ENCODE data around the gene ATP8A2. TPM values are rescaled to one million over a fixed set of nuclear protein-coding genes. Genes with fewer than 3 reads are reported as not detected.

ATP8A2 gene
- total RNA-seq, 4 donors from 2014 or later: 0.20 to 1.1 (median 0.59) TPM

DNA sequence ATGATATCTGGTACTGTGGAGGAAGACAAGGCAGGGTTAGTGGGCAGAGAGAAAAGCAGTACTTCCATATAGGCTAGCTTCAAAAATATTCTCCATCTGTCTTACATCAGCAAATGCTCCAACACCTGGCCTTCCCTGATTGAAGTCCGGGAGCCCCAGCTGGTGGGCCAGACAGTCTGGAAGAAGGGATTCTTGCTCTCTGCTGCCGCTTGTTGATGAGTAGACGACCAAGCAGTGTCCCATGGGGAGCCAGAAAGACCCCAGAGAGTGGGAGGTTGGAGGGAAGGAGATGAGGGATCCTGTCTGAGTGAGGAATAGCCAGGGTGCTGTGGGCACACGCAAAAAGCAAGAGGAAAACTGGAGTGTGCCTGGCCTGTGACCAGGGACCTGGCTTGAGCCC lies 95.1 kb downstream of the ATP8A2 start:
- Histone ChIP-seq H3K36me3 (no peaks in the 10 kb centered on the region), H3K4me1 (no peaks in the 10 kb centered on the region), H3K4me3 (no peak overlapping the region), H3K9me3 (no peaks in the 10 kb centered on the region), H3K27me3 (peaks cover 26% of the 10 kb centered on the region), H3K27ac (no peak overlapping the region)
- in situ Hi-C loops (cut with MboI; ENCODE audit: low pct_ligation_motif_present in 1 of 4, low pct_unique_long_range_greater_than_20kb in 1 of 4, low sequenced_read_pairs in 3 of 4): no loop called here
- TF ChIP-seq CTCF (IDR thresholded peaks at IDR 0.05) (no peak), EP300 (IDR thresholded peaks at IDR 0.05; ENCODE audit: low read depth) (no peak), POLR2A (IDR thresholded peaks at IDR 0.05) (no peak), POLR2AphosphoS5 (IDR thresholded peaks at IDR 0.05) (no peak)
- intact Hi-C loops (cut with DNase I; ENCODE audit: low total_unique reads): no loop called here
- no peak for DNase-seq
- WGBS, 2 donors (ENCODE audit: low coverage in 1 of 2): 73 to 83% methylated on average over 1 to 4 of the region's 4 CpGs

DNA sequence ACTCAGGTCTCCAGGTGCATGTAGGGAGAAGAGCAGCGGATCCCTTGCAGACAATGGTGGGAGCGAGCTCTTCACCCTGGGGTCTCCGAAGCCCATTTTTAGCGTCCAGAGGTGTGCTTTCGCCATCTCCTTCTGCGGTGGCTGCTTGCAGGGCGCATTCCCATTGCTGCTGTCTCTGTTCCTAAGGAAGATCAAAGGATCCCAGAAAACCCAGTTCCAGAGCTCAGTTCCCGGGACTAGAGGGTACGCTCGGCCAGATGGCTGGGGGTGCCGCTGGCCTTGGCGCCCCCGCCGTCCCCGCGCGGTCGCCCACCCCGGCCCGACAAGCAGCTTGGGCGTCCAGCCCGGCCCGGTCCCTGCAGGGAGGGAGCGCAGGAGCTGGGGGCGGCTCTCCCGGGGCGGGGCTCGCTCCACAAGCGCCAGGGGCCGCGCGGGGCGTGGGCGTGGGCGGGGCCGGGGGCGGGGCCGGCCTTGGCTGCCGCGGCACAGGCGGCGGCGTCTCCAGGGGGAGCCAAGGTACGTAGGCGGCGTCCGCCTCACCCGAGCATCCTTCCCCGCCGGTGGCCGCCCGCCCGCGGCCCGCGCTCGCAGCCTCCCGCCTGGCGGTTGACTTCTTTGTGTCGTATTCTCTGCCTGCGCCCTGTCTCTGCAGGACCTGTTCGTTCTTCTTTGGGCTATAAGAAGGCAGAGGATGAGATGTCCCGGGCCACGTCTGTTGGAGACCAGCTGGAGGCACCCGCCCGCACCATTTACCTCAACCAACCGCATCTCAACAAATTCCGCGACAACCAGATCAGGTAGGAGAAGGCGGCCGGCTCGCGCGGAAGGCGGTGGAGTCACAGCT lies 96.8 kb downstream of the ATP8A2 start:
- Histone ChIP-seq H3K27ac (no peak overlapping the region), H3K4me3 (no peak overlapping the region), H3K27me3 (peaks cover 26% of the 10 kb centered on the region), H3K36me3 (no peaks in the 10 kb centered on the region), H3K9me3 (no peaks in the 10 kb centered on the region), H3K4me1 (no peaks in the 10 kb centered on the region)
- DNase-seq: no peak
- in situ Hi-C loops (cut with MboI; ENCODE audit: low pct_ligation_motif_present in 1 of 4, low pct_unique_long_range_greater_than_20kb in 1 of 4, low sequenced_read_pairs in 3 of 4): no loop called here
- TF ChIP-seq CTCF (IDR thresholded peaks at IDR 0.05): no peak
- no peak for TF ChIP-seq POLR2A (IDR thresholded peaks at IDR 0.05)
- no peak for TF ChIP-seq POLR2AphosphoS5 (IDR thresholded peaks at IDR 0.05)
- no peak for TF ChIP-seq EP300 (IDR thresholded peaks at IDR 0.05; ENCODE audit: low read depth)
- WGBS, 2 donors (ENCODE audit: low coverage in 1 of 2): 30% methylated on average over 51 of the region's 75 CpGs; no CpG with 5 or more reads in 1 of the 2 donors
- intact Hi-C loops (cut with DNase I; ENCODE audit: low total_unique reads): no loop called here

DNA sequence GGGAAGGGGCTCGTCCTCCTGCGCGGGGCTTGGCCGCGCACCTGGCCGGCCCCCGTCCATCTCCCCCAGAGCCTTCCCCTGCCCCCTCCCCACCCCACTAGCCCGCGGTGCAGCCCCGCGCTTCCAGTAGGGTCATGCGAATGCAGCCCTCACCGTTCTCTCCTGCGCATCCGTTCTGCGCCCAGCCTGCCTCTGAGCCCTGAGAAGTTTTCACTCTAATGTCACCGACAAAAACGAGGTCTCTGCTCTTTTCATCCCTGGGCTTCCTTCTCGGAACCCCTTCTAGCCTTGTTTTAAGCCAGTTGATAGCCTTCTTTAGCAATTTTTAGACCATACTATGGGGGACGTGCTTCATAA lies 97.4 kb downstream of the ATP8A2 start:
- intact Hi-C loops (cut with DNase I; ENCODE audit: low total_unique reads) (no loop called here), in situ Hi-C loops (cut with MboI; ENCODE audit: low pct_ligation_motif_present in 1 of 4, low pct_unique_long_range_greater_than_20kb in 1 of 4, low sequenced_read_pairs in 3 of 4) (no loop called here)
- no peaks in the 10 kb centered on the region for H3K36me3 ChIP-seq
- H3K27me3 ChIP-seq: peaks cover 26% of the 10 kb centered on the region
- TF ChIP-seq CTCF (IDR thresholded peaks at IDR 0.05) (no peak), POLR2A (IDR thresholded peaks at IDR 0.05) (no peak), EP300 (IDR thresholded peaks at IDR 0.05; ENCODE audit: low read depth) (no peak), POLR2AphosphoS5 (IDR thresholded peaks at IDR 0.05) (no peak)
- no peak overlapping the region for H3K27ac ChIP-seq
- no peak for DNase-seq
- H3K9me3 ChIP-seq: no peaks in the 10 kb centered on the region
- H3K4me3 ChIP-seq: no peak overlapping the region
- H3K4me1 ChIP-seq: no peaks in the 10 kb centered on the region
- WGBS, 2 donors (ENCODE audit: low coverage in 1 of 2): 30 to 56% methylated on average over 3 to 19 of the region's 20 CpGs

DNA sequence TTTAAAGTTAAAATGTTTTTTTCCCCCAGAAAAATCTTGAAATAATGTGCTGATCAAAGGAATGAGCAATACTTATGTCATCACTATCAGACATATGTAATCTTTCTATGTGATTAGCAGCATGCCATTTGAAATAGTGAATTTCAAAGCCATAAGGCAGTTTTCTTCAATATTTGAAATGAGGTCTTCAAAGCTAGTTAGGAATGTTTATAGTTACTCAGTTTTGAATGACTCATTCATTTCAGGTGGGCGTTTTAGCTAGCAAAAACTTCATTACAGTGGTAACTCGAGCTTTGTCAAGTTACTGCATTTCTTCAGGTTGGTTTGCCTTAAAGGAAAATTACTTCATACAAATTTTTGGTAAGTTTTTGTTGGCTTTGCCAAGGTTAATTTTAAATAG lies 102.1 kb downstream of the ATP8A2 start:
- 0 to 36% methylated on average over 1 to 2 of the region's 2 CpGs for WGBS, 2 donors (ENCODE audit: low coverage in 1 of 2)
- in situ Hi-C loops (cut with MboI; ENCODE audit: low pct_ligation_motif_present in 1 of 4, low pct_unique_long_range_greater_than_20kb in 1 of 4, low sequenced_read_pairs in 3 of 4) (no loop called here), intact Hi-C loops (cut with DNase I; ENCODE audit: low total_unique reads) (no loop called here)
- no peaks in the 10 kb centered on the region for H3K36me3 ChIP-seq
- no peaks in the 10 kb centered on the region for H3K9me3 ChIP-seq
- peaks cover 16% of the 10 kb centered on the region for H3K27me3 ChIP-seq
- no peak for DNase-seq
- TF ChIP-seq POLR2AphosphoS5 (IDR thresholded peaks at IDR 0.05) (no peak), EP300 (IDR thresholded peaks at IDR 0.05; ENCODE audit: low read depth) (no peak), CTCF (IDR thresholded peaks at IDR 0.05) (no peak), POLR2A (IDR thresholded peaks at IDR 0.05) (no peak)
- no peak overlapping the region for H3K27ac ChIP-seq
- H3K4me1 ChIP-seq: no peaks in the 10 kb centered on the region
- no peak overlapping the region for H3K4me3 ChIP-seq

Data from transverse colon (tissue), 4 donors.